DMS114 treated with DMSO at 0.1 percent for 48 hours (cell line): Measurements from ENCODE around the gene SAP130.

ENCODE experiments used
- DNase-seq: peaks from one replicate; lab custom pipeline; 2025; ENCODE audit not compliant: unreplicated experiment; lab: John Stamatoyannopoulos, UW

Gene SAP130

DNA sequence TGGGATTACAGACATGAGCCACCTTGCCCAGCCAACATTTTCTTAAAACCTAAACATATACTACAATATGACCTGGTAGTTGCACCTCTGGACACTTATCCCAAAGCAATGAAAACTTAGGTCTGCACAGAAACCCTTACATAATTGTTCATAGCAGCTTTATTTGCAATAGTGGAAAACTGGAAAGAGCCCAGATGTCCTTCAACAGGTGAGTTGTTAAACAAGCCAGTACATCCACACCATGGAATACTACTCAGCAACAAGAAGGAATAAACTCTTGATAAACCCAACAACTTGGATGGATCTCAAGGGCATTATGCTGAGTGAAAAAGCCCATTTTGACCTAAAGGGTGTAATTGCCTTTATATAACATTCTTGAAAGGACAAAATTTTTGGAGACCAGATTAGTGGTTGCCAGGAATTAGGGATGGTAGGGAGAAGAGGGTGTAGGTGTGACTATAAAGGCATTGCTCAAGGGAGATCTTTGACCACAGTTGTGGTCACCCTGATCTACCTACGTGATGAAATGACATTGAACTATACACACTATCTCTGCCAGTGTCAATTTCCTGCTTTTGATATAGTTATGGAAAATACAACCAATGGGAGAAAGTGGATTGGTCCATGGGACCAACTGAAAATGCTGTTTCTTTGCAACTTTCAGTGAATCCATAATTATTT is 130.2 kb downstream of the SAP130 start:
- no peak for DNase-seq

DNA sequence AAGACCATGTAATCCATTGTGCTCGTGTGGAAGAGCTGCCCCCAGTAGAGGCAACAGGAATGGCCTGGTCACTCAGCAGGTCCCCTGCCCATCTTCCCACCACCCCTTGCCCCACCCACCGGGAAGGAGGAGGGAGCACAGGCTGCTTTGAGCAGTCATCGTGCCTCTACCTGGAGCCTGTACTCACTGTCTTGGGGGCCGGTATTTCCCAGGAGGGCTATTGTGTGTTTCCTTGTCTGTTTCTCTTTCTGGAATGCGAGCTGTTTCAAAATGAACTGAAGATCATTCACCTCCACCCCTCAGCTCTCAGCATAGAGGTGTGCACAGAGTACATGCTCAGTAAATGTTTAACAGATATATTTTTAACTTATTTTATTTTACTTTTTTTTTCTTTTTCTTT is 134.4 kb downstream of the SAP130 start:
- DNase-seq: no peak

DNA sequence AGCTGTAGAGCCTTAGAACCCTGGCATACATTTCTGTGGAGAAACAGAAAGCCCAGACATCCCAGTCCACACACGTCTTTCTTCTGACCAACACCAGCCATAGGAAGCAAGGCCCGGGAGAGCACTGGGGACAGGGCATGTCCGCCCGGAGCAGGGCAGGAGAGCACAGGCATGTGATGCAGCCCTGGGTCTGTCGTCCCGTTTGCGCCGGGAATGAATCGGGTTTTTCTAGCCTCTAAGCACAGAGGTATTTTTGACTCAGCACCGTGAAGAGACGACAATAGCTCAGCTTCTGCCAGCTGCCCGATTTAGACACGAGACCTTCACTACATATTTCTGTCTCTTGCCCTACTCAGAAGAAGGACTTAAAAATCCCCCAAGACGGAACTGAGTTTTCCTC is 134.8 kb downstream of the SAP130 start:
- no peak for DNase-seq

DNA sequence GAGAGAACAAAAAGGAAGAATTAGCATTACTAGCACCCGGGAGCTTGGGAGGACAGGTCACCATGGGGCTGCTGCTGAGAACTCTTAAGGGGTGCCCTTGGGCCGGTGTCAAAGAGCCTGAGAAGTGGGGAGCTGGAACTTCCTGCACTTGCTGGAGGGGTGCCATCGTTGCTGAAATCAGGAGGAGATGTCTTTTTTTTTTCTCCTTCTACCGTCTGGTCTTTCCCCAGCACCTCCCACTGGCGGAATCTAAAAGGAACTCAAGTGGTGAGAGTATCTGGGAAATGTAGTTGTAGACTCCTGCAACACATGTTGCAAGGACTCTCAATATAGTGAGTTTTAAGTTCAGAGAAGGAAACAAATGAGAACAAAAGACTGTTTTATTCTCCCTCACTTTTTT is 136.0 kb downstream of the SAP130 start:
- DNase-seq: no peak
